Measurements from ENCODE around the gene TAF11L13.
"Not testable (repeated sequence)": the region's sequence is repeated elsewhere in the genome, so short reads cannot be mapped to it uniquely, and the experiment has no call there.

TAF11L13 gene

DNA sequence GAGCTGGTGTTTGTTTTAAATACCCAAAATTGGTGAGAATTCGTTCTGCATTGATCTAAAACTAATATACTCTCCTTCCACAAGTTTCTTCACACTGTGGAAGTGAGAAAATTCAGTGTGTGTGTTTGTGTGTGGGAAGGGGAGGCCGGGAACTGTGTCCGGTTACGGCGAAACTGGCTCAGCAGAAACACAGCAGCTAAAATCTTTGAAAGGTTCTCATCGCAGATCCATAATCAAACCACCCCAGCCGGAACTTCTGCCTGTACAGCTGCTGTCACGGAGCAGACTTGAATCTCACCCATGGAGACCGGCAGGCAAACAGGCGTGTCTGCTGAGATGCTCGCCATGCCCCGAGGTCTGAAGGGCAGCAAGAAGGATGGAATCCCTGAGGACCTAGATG, at the start of gene TAF11L13:
Gene TAF11L13, plus strand, starts transcription at position 301 of the 400 bp plus-strand sequence.
- not testable (repeated sequence) for DNase-seq (ENCODE audit: low read depth in 2 of 2)

DNA sequence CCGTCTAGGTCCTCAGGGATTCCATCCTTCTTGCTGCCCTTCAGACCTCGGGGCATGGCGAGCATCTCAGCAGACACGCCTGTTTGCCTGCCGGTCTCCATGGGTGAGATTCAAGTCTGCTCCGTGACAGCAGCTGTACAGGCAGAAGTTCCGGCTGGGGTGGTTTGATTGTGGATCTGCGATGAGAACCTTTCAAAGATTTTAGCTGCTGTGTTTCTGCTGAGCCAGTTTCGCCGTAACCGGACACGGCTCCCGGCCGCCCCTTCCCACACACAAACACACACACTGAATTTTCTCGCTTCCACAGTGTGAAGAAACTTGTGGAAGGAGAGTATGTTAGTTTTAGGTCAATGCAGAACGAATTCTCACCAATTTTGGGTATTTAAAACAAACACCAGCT, 46.2 kb upstream of the TAF11L13 start, which contains the start of gene TAF11L7:
Gene TAF11L7, minus strand, starts transcription at position 101 of the 400 bp plus-strand sequence.
- DNase-seq (ENCODE audit: low read depth in 2 of 2), result not testable (repeated sequence)

DNA sequence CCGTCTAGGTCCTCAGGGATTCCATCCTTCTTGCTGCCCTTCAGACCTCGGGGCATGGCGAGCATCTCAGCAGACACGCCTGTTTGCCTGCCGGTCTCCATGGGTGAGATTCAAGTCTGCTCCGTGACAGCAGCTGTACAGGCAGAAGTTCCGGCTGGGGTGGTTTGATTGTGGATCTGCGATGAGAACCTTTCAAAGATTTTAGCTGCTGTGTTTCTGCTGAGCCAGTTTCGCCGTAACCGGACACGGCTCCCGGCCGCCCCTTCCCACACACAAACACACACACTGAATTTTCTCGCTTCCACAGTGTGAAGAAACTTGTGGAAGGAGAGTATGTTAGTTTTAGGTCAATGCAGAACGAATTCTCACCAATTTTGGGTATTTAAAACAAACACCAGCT, 41.0 kb upstream of the TAF11L13 start, which contains the start of gene TAF11L8:
Gene TAF11L8, minus strand, starts transcription at position 101 of the 400 bp plus-strand sequence.
- not testable (repeated sequence) for DNase-seq (ENCODE audit: low read depth in 2 of 2)

DNA sequence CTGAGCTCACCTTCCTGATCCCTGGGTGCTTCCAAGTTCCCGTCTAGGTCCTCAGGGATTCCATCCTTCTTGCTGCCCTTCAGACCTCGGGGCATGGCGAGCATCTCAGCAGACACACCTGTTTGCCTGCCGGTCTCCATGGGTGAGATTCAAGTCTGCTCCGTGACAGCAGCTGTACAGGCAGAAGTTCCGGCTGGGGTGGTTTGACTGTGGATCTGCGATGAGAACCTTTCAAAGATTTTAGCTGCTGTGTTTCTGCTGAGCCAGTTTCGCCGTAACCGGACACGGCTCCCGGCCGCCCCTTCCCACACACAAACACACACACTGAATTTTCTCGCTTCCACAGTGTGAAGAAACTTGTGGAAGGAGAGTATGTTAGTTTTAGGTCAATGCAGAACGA, 37.6 kb upstream of the TAF11L13 start, which contains the start of gene TAF11L9:
Gene TAF11L9, minus strand, starts transcription at position 140 of the 400 bp plus-strand sequence.
- DNase-seq (ENCODE audit: low read depth in 2 of 2), result not testable (repeated sequence)

DNA sequence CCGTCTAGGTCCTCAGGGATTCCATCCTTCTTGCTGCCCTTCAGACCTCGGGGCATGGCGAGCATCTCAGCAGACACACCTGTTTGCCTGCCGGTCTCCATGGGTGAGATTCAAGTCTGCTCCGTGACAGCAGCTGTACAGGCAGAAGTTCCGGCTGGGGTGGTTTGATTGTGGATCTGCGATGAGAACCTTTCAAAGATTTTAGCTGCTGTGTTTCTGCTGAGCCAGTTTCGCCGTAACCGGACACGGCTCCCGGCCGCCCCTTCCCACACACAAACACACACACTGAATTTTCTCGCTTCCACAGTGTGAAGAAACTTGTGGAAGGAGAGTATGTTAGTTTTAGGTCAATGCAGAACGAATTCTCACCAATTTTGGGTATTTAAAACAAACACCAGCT, 34.2 kb upstream of the TAF11L13 start, which contains the start of gene TAF11L10:
Gene TAF11L10, minus strand, starts transcription at position 101 of the 400 bp plus-strand sequence.
- not testable (repeated sequence) for DNase-seq (ENCODE audit: low read depth in 2 of 2)

DNA sequence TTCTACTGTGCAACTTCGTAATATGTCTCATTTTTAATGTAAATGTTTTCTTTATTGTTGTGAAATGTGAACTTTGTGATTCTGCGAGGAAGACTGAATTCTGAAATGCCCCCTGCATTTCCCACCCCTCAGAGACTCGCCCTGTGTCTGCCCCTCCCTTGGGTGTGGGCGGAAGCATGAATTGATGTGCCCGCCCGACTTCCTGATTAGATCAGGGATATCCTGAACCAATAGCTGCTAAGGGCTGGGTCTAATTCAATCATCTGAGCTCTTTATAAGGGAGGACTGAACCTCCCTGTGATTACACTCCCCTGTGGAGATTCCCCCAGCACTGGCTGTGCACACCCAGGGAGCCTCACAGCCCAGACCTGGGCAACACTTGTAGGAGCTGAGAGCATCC, 28.0 kb upstream of the TAF11L13 start, which contains the start of gene TAF11L11:
Gene TAF11L11, plus strand, starts transcription at position 304 of the 400 bp plus-strand sequence.
- DNase-seq (ENCODE audit: low read depth in 2 of 2), result not testable (repeated sequence)

DNA sequence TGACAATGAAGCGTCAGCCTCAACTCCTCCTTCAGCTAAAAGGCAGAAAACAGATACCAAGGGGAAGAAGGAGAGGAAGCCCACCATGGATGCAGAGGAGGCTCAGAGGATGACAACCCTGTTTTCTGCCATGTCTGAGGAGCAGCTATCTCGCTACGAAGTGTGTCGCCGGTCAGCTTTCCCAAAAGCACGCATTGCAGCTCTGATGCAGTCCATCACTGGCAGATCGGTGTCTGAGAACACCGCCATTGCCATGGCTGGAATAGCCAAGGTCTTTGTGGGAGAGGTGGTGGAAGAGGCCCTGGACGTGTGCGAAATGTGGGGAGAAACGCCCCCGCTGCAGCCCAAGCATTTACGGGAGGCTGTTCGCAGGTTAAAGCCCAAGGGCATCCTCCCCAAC, 26.9 kb upstream of the TAF11L13 start:
- DNase-seq (ENCODE audit: low read depth in 2 of 2), result no peak

DNA sequence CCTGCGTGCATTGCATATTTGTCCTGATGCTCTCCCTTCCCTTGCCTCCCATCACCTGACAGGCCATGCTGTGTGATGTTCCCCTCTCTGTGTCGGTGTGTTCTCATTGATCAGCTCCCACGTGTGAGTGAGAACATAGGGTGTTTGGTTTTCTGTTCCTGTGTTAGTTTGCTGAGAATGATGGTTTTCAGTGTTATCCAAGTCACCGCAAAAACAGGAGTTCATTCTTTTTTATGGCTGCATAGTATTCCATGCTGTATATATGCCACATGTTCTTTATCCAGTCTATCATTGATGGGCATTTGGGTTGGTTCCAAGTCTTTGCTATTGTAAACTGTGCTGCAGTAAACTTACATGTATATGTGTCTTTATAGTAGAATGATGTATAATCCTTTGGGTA, 24.4 kb upstream of the TAF11L13 start:
- DNase-seq (ENCODE audit: low read depth in 2 of 2), result not testable (repeated sequence)

DNA sequence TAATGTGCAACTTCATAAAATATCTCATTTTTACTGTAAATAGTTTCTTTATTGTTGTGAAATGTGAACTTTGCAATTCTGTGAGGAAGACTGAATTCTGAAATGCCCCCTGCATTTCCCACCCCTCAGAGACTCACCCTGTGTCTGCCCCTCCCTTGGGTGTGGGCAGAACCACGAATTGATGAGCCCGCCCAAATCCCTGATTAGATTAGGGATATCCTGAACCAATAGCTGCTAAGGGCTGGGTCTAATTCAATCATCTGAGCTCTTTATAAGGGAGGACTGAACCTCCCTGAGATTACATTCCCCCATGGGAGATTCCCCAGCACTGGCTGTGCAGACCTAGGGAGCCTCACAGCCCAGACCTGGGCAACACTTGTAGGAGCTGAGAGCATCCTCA, 21.8 kb upstream of the TAF11L13 start, which contains the start of gene TAF11L12:
Gene TAF11L12, plus strand, starts transcription at position 301 of the 400 bp plus-strand sequence.
- DNase-seq (ENCODE audit: low read depth in 2 of 2), result not testable (repeated sequence)

DNA sequence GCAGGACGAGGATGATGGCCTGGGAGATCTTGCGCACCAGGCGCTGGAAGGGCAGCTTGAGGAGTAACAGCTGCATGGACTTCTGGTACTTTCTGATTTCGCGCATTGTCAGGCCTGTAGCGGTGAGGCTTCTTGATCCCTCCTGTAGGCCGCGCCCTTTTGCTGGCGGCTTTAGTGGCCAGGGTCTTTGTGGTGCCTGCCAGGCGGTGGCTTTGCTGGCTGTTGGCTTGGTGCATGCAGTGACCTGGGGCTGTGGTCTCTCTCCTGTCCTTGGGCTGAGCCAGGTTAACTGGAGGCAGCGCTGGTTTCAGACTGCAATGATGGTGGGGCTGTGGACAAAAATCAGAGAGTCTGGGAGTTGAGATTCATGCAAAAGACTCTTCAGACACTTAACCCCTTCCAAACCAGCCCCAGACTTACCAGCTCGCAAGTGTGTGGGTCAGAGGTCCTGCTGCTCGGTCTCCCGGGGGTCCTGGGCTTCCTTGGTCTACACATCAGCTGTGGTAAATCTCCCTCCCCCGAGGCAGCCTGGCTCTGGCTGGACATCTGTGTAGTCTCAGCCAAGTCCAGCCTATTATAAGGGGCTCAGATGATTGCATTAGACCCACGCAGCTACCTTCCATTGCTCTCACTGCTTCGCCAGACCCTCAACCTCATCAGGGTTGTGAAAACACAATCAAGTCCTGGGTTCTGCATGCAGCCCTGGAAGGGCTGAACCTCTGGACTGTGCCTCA, 16.8 kb upstream of the TAF11L13 start:
- DNase-seq (ENCODE audit: low read depth in 2 of 2), result no peak

DNA sequence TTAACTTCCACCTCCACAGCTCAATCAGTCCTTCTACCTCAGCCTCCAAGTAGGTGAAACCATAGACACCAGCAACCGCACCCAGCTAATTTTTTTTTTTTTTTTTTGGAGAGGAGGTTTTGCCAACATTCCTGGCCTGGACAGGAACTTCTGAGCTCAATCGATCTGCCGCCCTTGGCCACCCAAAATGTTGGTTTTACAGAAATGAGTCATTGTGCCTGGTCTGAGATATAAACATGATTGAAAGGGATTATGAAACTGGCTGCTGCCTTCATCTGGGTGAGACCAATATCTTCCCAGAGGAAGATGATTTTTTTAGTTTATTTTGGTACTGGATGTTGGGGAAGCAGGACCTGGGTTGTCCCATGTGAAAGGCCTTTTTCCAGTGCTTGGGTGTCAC, 12.5 kb upstream of the TAF11L13 start:
- no peak for DNase-seq (ENCODE audit: low read depth in 2 of 2)

DNA sequence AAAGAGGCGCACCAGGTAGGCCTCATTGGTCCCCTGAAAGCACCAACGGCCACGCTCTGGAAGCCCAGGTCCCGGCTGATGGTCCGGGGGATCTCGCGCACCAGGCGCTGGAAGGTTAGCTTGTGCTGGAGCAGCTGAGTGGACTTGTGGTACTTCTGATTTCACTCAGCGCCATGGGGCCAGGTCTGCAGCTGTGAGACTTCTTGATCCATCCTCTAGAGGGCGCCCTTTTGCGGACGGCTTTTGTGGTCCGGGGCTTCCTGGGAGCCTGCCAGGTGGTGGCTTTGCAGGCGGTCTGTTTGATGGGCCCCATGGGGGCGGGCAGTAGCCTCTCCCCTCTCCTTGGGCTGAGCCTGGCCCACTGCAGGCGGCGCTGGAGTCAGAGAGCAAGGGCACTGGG, 11.3 kb upstream of the TAF11L13 start:
- no peak for DNase-seq (ENCODE audit: low read depth in 2 of 2)

DNA sequence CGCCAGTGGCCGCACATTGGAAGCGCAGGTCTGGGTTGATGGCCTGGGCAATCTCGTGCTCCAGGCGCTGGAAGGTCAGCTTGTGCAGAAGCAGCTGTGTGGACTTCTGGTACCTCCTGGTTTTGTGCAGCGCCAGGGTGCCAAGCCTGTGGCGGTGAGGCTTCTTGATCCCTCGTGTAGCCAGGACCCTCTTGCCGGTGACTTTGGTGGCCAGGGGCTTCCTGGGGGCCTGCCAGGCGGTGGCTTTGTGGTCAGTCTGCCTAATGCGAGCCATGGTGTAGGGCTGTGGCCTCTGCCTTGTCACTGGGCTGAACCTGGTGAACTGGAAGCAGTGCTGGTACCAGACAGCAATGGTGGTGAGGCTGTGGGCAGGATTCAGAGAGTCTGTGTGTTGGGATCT, 6.2 kb upstream of the TAF11L13 start:
- DNase-seq (ENCODE audit: low read depth in 2 of 2), result no peak

DNA sequence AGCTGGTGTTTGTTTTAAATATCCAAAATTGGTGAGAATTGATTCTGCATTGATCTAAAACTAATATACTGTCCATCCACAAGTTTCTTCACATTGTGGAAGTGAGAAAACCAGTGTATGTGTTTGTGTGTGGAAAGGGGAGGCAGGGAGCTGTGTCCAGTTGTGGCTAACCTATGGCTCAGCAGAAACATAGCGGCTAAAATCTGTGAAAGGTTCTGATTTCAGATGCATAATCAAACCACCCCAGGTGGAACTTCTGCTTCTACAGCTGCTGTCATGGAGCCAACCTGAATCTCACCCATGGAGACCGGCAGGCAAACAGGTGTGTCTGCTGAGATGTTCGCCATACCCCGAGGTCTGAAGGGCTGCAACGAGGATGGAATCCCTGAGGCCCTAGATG, 2.3 kb downstream of the TAF11L13 start, which contains the start of gene TAF11L14:
Gene TAF11L14, plus strand, starts transcription at position 301 of the 400 bp plus-strand sequence.
- no peak for DNase-seq (ENCODE audit: low read depth in 2 of 2)

DNA sequence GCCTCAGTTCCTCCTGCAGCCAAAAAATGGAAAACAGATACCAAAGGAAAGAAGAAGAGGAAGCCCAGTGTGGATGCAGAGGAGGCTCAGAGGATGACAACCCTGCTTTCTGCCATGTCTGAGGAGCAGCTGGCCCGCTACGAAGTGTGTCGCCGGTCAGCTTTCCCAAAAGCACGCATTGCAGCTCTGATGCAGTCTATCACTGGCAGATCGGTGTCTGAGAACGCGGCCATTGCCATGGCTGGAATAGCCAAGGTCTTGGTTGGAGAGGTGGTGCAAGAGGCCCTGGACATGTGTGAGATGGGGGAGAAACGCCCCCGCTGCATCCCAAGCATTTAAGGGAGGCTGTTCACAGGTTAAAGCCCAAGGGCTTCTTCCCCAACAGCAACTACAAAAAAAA, 17.3 kb downstream of the TAF11L13 start:
- not testable (repeated sequence) for DNase-seq (ENCODE audit: low read depth in 2 of 2)

DNA sequence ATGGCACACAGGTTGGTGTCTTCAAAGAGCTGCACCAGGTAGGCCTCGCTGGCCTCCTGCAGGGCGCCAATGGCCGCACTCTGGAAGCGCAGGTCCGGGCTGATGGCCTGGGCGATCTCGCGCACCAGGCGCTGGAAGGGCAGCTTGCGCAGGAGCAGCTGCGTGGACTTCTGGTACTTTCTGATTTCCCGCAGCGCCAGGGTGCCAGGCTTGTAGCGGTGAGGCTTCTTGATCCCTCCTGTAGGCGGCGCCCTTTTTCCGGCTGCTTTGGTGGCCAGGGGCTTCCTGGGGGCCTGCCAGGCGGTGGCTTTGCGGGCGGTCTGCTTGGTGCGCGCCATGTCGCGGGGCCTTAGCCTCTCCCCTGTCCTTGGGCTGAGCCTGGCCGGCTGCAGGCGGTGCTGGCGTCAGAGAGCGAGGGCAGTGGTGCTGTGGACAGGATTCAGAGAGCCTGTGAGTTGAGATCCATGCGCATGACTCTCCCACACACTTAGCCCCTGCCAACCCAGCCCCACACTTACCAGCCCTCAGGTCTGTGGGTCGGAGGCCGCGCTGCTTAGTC, 23.4 kb downstream of the TAF11L13 start:
- not testable (repeated sequence) for DNase-seq (ENCODE audit: low read depth in 2 of 2)

DNA sequence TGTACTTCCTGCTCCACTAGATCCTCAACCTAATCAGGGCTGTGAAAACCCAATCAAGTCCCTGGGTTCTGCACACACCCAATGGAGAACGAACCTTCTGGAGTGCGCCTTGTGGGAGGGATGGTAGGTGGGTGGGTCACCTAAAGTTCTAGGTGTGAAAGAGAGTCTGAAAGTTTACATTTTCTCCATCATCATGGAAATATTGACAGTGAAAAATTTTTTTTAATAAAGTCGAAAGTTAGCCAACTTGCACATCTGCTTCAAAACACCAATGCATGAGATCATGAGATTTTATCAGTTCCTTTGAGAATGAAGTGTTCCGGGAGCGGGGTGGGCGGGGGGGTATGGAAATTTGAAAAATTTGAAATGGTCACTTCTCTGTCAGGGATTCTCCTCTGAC, 24.0 kb downstream of the TAF11L13 start:
- DNase-seq (ENCODE audit: low read depth in 2 of 2), result no peak

DNA sequence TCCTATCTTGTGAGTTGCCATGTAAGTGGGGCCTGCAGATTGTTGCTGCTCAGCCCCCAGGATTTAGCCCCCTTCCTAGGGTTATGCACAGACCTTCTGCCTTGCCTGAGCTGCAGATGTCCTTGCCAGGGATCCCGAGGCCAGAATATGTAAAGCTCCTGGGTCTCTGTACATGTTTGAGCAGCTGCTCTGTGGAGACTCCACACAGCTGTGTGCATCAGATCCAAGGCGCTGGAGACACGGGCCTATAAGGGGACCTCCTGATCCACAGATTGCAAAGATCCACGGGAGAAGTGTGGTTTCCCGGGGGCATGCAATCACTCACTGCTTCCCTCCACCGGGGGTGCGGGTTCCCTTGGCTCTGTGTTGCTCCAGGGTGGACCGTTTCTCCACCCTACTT, 31.3 kb downstream of the TAF11L13 start:
- DNase-seq (ENCODE audit: low read depth in 2 of 2), result no peak

DNA sequence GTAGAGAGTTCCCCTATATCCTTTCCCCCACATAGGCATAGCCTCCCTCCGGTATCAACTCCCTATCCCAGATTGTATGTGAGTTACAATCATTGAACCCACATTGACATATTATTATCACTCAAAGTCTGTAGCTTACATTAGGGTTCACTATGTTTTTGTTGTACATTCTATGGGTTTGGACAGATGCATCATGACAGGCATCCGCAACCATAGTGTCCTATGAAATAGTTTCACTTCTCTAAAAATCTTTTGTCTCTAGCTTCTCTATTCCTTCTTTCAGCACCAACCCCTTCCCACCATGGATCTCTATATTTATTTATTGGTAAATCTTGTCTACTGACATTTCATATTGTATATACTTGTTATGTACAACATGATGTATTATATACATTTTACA, 33.9 kb downstream of the TAF11L13 start:
- no peak for DNase-seq (ENCODE audit: low read depth in 2 of 2)

DNA sequence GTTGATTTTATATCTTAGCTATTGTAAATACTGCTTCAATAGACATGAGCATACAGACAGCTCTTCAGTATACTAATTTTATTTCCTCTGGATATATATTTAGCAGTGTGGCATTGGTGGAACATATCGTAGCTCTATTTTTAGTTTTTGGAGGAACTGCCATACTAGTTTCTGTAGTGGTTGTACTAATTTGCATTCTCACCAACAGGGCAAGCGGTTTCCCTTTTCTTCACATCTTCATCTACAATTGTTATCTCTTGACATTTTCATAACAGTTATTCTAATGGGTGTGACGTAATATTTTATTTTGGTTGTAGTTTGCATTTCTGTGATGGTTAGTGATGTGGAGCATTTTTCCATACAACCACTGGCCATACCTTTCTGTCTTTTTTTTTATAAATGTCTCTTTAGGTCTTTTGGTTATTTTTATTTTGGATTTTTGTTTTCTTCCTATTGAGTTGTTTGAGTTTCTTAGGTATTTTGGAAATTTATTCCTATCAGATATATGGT, 34.9 kb downstream of the TAF11L13 start:
- DNase-seq (ENCODE audit: low read depth in 2 of 2), result no peak

DNA sequence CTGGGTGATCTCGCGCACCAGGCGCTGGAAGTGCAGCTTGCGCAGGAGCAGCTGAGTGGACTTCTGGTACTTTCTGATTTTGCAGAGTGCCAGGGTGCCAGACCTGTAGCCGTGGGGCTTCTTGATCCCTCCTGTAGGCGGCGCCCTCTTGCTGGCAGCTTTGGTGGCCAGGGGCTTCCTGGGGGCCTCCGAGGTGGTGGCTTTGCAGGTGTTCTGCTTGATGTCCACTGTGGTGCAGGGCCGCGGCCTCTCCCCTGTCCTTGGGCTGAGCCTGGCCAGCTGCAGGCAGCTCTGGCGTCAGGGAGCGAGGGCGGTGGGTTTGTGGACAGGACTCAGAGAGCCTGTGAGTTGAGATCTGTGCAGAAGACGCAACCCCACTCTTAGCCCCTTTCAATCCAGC, 38.5 kb downstream of the TAF11L13 start:
- DNase-seq (ENCODE audit: low read depth in 2 of 2), result no peak

DNA sequence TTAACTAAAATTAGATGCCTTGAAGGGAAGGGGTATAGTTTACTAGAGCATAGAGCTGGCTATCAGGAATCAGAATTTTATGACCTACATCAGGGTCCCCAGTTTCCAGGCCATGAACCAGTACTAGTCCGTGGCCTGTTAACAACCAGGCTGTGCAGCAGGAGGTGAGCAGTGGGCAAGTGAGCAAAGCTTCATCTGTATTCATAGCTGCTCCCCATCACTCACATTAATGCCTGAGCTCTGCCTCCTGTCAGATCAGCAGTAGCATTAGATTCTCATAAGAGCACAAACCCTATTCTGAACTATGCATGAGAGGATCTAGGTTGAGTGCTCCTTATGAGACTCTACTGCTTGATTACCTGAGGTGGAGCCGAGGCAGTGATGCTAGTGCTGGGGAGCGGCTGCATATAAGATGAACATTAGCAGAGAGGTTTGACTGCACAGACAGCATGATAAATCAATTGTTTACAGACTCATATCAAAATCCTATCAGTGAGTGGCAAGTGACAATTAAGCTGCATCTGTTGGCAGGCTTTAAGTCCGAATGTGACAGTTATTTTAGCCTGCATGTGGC, 47.0 kb downstream of the TAF11L13 start:
- DNase-seq (ENCODE audit: low read depth in 2 of 2), result no peak
